ENCODE measurements around the gene EMC6.

Gene EMC6

GRCh38 chr17:3641717-3642486 is 26.7 kb upstream of the EMC6 start:
- H3K9me3 ChIP-seq (ENCODE audit: control insufficient read depth, insufficient read depth, low read length), result no peaks in the 10 kb centered on the region
- H3K36me3 ChIP-seq (ENCODE audit: insufficient read depth, low read length), result peaks cover 4% of the 10 kb centered on the region
- H3K4me1 ChIP-seq (ENCODE audit: insufficient read depth, low read length), result no peaks in the 10 kb centered on the region; the same call in 1 of the 2 replicates
- H3K9ac ChIP-seq (ENCODE audit: low read depth, low read length), result no peak overlapping the region

GRCh38 chr17:3643889-3644349 is 24.7 kb upstream of the EMC6 start:
- Histone ChIP-seq H3K9me3 (ENCODE audit: control insufficient read depth, insufficient read depth, low read length) (no peaks in the 10 kb centered on the region), H3K4me1 (ENCODE audit: insufficient read depth, low read length) (no peaks in the 10 kb centered on the region; the same call in 1 of the 2 replicates), H3K36me3 (ENCODE audit: insufficient read depth, low read length) (peaks cover 4% of the 10 kb centered on the region), H3K9ac (ENCODE audit: low read depth, low read length) (no peak overlapping the region)

GRCh38 chr17:3645310-3645709 is 23.3 kb upstream of the EMC6 start:
- H3K9ac ChIP-seq (ENCODE audit: low read depth, low read length), result no peak overlapping the region
- peaks cover 4% of the 10 kb centered on the region for H3K36me3 ChIP-seq (ENCODE audit: insufficient read depth, low read length)
- no peaks in the 10 kb centered on the region for H3K9me3 ChIP-seq (ENCODE audit: control insufficient read depth, insufficient read depth, low read length)
- H3K4me1 ChIP-seq (ENCODE audit: insufficient read depth, low read length), result no peaks in the 10 kb centered on the region; the same call in 1 of the 2 replicates

GRCh38 chr17:3647251-3647650 is 21.4 kb upstream of the EMC6 start:
- Histone ChIP-seq H3K9ac (ENCODE audit: low read depth, low read length) (no peak overlapping the region; the same call in 1 of the 2 replicates), H3K4me1 (ENCODE audit: insufficient read depth, low read length) (no peaks in the 10 kb centered on the region), H3K9me3 (ENCODE audit: control insufficient read depth, insufficient read depth, low read length) (no peaks in the 10 kb centered on the region), H3K36me3 (ENCODE audit: insufficient read depth, low read length) (peaks cover 4% of the 10 kb centered on the region)

- Histone ChIP-seq H3K9ac (ENCODE audit: low read depth, low read length) (no peak overlapping the region), H3K36me3 (ENCODE audit: insufficient read depth, low read length) (no peaks in the 10 kb centered on the region; the same call in 1 of the 2 replicates), H3K4me1 (ENCODE audit: insufficient read depth, low read length) (no peaks in the 10 kb centered on the region), H3K9me3 (ENCODE audit: control insufficient read depth, insufficient read depth, low read length) (no peaks in the 10 kb centered on the region)
Observed at GRCh38 chr17:3647769-3648555, 20.6 kb upstream of the EMC6 start.

GRCh38 chr17:3655766-3656165 is 12.8 kb upstream of the EMC6 start:
- H3K4me1 ChIP-seq (ENCODE audit: insufficient read depth, low read length), result no peaks in the 10 kb centered on the region; the same call in 1 of the 2 replicates
- no peaks in the 10 kb centered on the region for H3K36me3 ChIP-seq (ENCODE audit: insufficient read depth, low read length)
- no peaks in the 10 kb centered on the region for H3K9me3 ChIP-seq (ENCODE audit: control insufficient read depth, insufficient read depth, low read length)
- no peak overlapping the region for H3K9ac ChIP-seq (ENCODE audit: low read depth, low read length)

- H3K4me1 ChIP-seq (ENCODE audit: insufficient read depth, low read length), result no peaks in the 10 kb centered on the region; the same call in 1 of the 2 replicates
- H3K9me3 ChIP-seq (ENCODE audit: control insufficient read depth, insufficient read depth, low read length), result no peaks in the 10 kb centered on the region
- H3K36me3 ChIP-seq (ENCODE audit: insufficient read depth, low read length), result no peaks in the 10 kb centered on the region; the same call in 1 of the 2 replicates
- H3K9ac ChIP-seq (ENCODE audit: low read depth, low read length), result no peak overlapping the region
Observed at GRCh38 chr17:3656353-3656752, 12.3 kb upstream of the EMC6 start.

- Histone ChIP-seq H3K9me3 (ENCODE audit: control insufficient read depth, insufficient read depth, low read length) (no peaks in the 10 kb centered on the region), H3K4me1 (ENCODE audit: insufficient read depth, low read length) (no peaks in the 10 kb centered on the region; the same call in 1 of the 2 replicates), H3K9ac (ENCODE audit: low read depth, low read length) (no peak overlapping the region), H3K36me3 (ENCODE audit: insufficient read depth, low read length) (no peaks in the 10 kb centered on the region; the same call in 1 of the 2 replicates)
Observed at GRCh38 chr17:3656755-3657587, 11.6 kb upstream of the EMC6 start.

GRCh38 chr17:3657588-3657869 is 11.1 kb upstream of the EMC6 start:
- Histone ChIP-seq H3K4me1 (ENCODE audit: insufficient read depth, low read length) (no peaks in the 10 kb centered on the region; the same call in 1 of the 2 replicates), H3K36me3 (ENCODE audit: insufficient read depth, low read length) (no peaks in the 10 kb centered on the region; the same call in 1 of the 2 replicates), H3K9ac (ENCODE audit: low read depth, low read length) (no peak overlapping the region), H3K9me3 (ENCODE audit: control insufficient read depth, insufficient read depth, low read length) (no peaks in the 10 kb centered on the region)

GRCh38 chr17:3657874-3658783 is 10.5 kb upstream of the EMC6 start:
- no peaks in the 10 kb centered on the region; the same call in 1 of the 2 replicates for H3K4me1 ChIP-seq (ENCODE audit: insufficient read depth, low read length)
- no peak overlapping the region for H3K9ac ChIP-seq (ENCODE audit: low read depth, low read length)
- no peaks in the 10 kb centered on the region for H3K9me3 ChIP-seq (ENCODE audit: control insufficient read depth, insufficient read depth, low read length)
- H3K36me3 ChIP-seq (ENCODE audit: insufficient read depth, low read length), result no peaks in the 10 kb centered on the region; the same call in 1 of the 2 replicates

GRCh38 chr17:3658784-3659449 is 9.7 kb upstream of the EMC6 start:
- H3K9ac ChIP-seq (ENCODE audit: low read depth, low read length), result no peak overlapping the region
- no peaks in the 10 kb centered on the region; the same call in 1 of the 2 replicates for H3K4me1 ChIP-seq (ENCODE audit: insufficient read depth, low read length)
- H3K36me3 ChIP-seq (ENCODE audit: insufficient read depth, low read length), result no peaks in the 10 kb centered on the region; the same call in 1 of the 2 replicates
- H3K9me3 ChIP-seq (ENCODE audit: control insufficient read depth, insufficient read depth, low read length), result no peaks in the 10 kb centered on the region

GRCh38 chr17:3659541-3660111 is 9.0 kb upstream of the EMC6 start:
- no peaks in the 10 kb centered on the region; the same call in 1 of the 2 replicates for H3K36me3 ChIP-seq (ENCODE audit: insufficient read depth, low read length)
- H3K4me1 ChIP-seq (ENCODE audit: insufficient read depth, low read length), result no peaks in the 10 kb centered on the region; the same call in 1 of the 2 replicates
- H3K9ac ChIP-seq (ENCODE audit: low read depth, low read length), result no peak overlapping the region
- H3K9me3 ChIP-seq (ENCODE audit: control insufficient read depth, insufficient read depth, low read length), result no peaks in the 10 kb centered on the region

All from ES-I3 (cell line).